OCI-LY1 (cell line): ENCODE measurements around the gene NEUROD1.

Experiments
- CTCF ChIP-seq: fragments of 200-600 bp; sonication (generic), shearing (Covaris generic); IDR thresholded peaks from 2 replicates; pipeline ENCODE4 v1.5.1; 2017; ENCODE audit warnings: mild to moderate bottlenecking, antibody characterized with exemption, low read length, moderate library complexity, mixed read lengths
- EZH2 ChIP-seq: fragments of 200-600 bp; sonication (generic), shearing (Covaris generic); IDR thresholded peaks from 2 replicates; pipeline ENCODE4 v1.8.0; 2017; ENCODE audit warnings: borderline replicate concordance, mixed run types, mild to moderate bottlenecking, antibody characterized with exemption, low read length, moderate library complexity, mixed read lengths

GRCh38 chr2:181680937-181681811, 857 bp upstream of the NEUROD1 start:
- TF ChIP-seq CTCF (no peak), EZH2 (no peak)
